ENCODE results near the gene POU2F3. TPM values are rescaled to one million over a fixed set of nuclear protein-coding genes. Genes with fewer than 3 reads are reported as not detected.

POU2F3 gene
- total and polyA plus RNA-seq, 2 of the 13 experiments (the other 11 are each of a cell fraction or from before 2014, with no cell fraction given), result not detected

- TF ChIP-seq CSRNP2 (CRISPR knock-in tag; conservative IDR thresholded peaks at IDR 0.05; ENCODE audit: low read depth) (0 out of 2 replicates have a peak, but pooled peaks have one; percentile 48), ZNF253 (CRISPR knock-in tag; IDR thresholded peaks at IDR 0.05; ENCODE audit: borderline replicate concordance) (no peak), NKX3-1 (CRISPR knock-in tag; IDR thresholded peaks at IDR 0.05) (no peak), ZSCAN20 (CRISPR knock-in tag; IDR thresholded peaks at IDR 0.05; ENCODE audit: borderline replicate concordance) (no peak), TCF12 (IDR thresholded peaks at IDR 0.05) (no peak), TCF12 (CRISPR knock-in tag; IDR thresholded peaks at IDR 0.05) (peak; percentile 46; the same call in 1 of the 2 replicates), DDIT3 (CRISPR knock-in tag; IDR thresholded peaks at IDR 0.05) (no peak), DBP (CRISPR knock-in tag; IDR thresholded peaks at IDR 0.05; ENCODE audit: not compliant biosample characterization) (no peak), ARNT2 (CRISPR knock-in tag; IDR thresholded peaks at IDR 0.05; ENCODE audit: low read depth) (peak; percentile 74; the same call in 1 of the 2 replicates), ZMYM4 (CRISPR knock-in tag; IDR thresholded peaks at IDR 0.05) (peak; percentile 100), GFI1 (CRISPR knock-in tag; IDR thresholded peaks at IDR 0.05; ENCODE audit: borderline replicate concordance) (peak; percentile 76), WIZ (CRISPR knock-in tag; IDR thresholded peaks at IDR 0.05) (no peak), ZIK1 (CRISPR knock-in tag; IDR thresholded peaks at IDR 0.05; ENCODE audit: borderline replicate concordance, low read depth) (peak; percentile 48; the same call in 1 of the 2 replicates), HOXA7 (CRISPR knock-in tag; IDR thresholded peaks at IDR 0.05) (0 out of 2 replicates have a peak, but pooled peaks have one; percentile 69), ZNF296 (CRISPR knock-in tag; conservative IDR thresholded peaks at IDR 0.05) (0 out of 2 replicates have a peak, but pooled peaks have one; percentile 43), ZNF10 (CRISPR knock-in tag; IDR thresholded peaks at IDR 0.05; ENCODE audit: borderline replicate concordance, low read depth) (no peak), ZBTB21 (CRISPR knock-in tag; IDR thresholded peaks at IDR 0.05) (no peak), IRX3 (CRISPR knock-in tag; IDR thresholded peaks at IDR 0.05; ENCODE audit: borderline replicate concordance, low read depth) (peak; percentile 4; the same call in 1 of the 2 replicates), ZBTB43 (CRISPR knock-in tag; conservative IDR thresholded peaks at IDR 0.05) (peak; percentile 56), ZNF543 (CRISPR knock-in tag; IDR thresholded peaks at IDR 0.05) (no peak; the same call in 1 of the 2 replicates), CAMTA2 (CRISPR knock-in tag; IDR thresholded peaks at IDR 0.05; ENCODE audit: borderline replicate concordance) (no peak), HOXA5 (CRISPR knock-in tag; IDR thresholded peaks at IDR 0.05) (no peak), POGZ (CRISPR knock-in tag; IDR thresholded peaks at IDR 0.05) (peak; percentile 100)
- TF ChIP-seq, protein P1, sequence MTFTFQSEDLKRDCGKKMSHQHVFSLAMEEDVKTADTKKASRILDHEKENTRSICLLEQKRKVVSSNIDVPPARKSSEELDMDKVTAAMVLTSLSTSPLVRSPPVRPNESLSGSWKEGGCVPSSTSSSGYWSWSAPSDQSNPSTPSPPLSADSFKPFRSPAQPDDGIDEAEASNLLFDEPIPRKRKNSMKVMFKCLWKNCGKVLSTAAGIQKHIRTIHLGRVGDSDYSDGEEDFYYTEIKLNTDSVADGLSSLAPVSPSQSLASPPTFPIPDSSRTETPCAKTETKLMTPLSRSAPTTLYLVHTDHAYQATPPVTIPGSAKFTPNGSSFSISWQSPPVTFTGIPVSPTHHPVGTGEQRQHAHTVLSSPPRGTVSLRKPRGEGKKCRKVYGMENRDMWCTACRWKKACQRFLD (CRISPR knock-in tag; IDR thresholded peaks at IDR 0.05; ENCODE audit: borderline replicate concordance), result no peak
These were observed 96.1 kb downstream of the POU2F3 start, which contains the start of gene ARHGEF12 (continued) for GRCh38 chr11:120335908-120336640.
